ENCODE results near the gene PON2.
"Not testable (repeated sequence)": the region's sequence is repeated elsewhere in the genome, so short reads cannot be mapped to it uniquely, and the experiment has no call there.

Gene PON2

DNA sequence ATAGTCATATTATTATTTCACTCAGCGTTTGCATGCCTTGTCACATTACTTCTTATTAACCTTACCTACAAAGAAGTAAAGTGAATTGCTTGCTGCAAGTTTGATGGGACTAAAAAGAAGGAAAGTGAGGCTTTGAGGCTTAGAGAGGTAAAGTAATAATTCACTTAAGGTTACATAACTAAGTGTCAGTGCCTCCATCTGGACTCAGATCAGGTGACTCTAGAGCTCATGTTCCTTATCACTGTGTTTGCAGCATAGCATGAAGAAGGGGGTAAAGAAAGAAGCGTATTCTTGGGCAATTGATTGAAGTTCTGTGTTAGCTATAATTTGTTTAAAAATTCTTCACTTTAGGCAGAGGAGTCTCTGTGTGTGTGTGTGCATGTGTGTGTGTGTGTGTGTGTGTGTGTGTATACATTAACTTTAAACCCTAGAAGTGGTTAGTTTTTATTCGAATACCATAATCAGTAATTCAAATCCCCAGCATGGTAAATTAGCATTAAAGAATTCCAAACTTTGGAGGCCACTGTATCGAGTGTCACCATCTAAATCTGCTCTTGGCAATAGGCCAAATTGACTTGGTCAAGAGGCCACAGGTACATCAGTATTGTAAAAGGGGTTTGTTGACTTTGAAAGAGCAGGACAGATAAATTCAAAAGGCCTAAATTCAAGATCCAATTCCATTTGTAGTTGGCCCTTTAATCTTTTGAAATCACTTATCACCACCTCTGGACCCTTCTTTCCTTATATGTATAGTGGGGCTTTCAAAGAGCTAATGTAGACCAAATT, 36.5 kb downstream of the PON2 start:
- no peak for DNase-seq

DNA sequence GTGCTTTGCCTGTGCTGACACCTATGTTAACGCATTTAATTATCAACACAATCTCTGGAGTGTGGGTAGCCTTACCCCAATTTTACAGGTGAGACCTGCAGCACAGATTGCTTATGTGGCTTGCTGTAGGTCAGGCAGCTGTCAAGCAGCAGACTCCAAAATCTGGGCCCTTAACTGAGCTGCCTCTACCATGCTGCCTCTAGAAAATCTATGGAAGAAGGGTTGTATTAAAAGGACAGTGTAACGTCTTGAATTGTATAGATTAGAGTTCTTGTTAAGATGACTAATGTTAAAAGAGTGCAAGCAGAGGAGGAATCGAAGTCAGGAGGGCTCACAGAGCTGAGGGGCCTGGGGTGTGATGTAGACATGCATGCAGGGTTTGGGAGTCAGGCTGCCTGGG, 37.4 kb downstream of the PON2 start:
- no peak for DNase-seq

DNA sequence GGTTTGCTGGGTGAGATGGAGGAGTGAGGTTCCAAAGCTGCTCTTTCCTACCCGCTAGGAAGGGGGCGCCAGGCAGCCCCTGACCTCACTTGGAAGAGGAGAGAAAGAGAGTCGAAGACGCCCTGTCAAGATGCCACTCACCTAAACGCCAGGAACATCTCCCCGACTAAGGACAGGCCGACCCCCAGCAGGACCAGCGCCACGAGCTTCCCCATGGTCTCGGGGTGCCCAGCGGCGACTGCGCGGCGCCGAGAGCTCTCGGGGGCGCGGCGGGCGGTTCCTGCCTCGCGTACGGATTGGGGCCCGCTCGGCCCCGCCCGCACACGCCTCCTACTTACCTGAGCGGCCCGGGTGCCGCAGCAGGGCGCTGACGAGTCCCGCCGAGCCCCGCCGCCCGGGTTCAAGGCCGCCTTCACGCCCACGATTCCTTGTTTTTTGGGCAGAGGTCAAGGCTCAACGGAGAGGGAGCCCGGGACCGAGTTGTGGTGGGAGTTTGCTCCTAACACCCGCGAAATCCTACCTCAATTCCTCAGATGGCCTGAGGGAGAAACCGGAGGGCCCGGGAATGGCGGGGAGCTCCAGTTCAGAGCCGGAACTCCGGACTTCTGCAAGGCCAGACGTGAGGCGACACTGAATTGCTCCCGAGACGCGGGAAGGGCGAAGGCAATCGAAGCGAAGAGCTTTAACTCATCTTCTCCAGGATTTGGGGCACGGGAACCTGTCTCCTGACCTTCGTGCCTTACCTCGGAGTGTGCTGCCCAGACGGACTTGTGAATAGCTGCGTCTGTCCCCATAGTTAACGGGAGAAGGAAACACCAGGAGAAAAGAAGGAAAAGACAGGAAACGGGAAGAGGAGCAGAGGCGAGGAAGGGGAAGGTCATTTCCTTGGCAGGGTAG, 38.4 kb downstream of the PON2 start, which contains the start of gene PON3:
Gene PON3, minus strand, starts transcription at position 240 of the 897 bp plus-strand sequence. Its CDS starts 25 bp downstream, at position 215.
- no peak for DNase-seq

DNA sequence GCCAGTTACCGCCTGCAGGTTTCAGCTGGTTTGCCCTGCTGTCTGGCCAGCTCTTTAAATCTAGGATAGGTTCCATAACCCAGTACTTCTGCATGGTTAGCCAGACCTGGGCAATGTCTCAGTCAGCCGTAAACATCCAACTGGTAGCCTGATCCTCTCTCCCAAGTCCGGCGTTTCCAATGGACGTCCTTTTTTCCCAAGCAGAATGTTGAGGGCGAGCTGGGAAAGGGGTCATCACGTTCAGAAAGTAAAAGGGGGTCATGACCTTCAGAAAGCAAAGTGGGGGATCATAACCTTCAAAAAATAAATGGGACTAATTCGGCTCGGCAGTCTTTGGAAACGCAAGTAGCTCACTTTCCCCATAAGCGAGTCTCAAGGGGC, 39.1 kb downstream of the PON2 start:
- no peak for DNase-seq

DNA sequence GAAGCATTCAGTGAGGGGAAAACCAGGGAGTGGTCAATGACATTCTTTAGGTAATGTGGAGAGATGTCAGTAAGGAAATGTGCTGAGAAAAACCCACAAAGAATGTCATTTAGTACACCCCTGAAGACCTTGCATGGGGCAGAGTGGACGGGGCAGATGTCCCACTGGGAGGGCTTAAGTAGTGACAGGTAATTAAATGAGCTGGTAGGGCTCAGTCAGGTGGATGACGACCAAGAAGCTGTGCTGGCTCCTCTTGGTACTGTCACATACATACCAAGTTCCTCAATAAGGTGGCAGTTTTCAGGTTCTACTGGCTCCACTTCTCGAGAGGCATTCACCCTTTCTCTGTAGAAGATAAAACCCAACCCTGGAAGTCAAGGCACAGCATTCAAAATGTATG, 40.5 kb downstream of the PON2 start:
- DNase-seq, result no peak

- no peak for DNase-seq
Measured at GRCh38 chr7:95391761-95392160, 43.1 kb downstream of the PON2 start.

GRCh38 chr7:95389516-95389915, 45.3 kb downstream of the PON2 start:
- DNase-seq, result no peak

DNA sequence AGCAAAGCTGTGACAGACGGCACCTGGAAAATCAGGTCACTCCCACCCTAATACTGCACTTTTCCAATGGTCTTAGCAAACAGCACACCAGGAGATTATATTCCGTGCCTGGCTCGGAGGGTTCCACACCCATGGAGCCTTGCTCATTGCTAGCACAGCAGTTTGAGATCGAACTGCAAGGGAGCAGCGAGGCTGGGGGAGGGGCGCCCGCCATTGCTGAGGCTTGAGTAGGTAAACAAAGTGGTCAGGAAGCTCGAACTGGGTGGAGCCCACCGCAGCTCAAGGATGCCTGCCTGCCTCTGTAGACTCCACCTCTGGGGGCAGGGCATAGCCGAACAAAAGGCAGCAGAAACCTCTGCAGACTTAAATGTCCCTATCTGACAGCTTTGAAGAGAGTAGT, 55.4 kb downstream of the PON2 start:
- not testable (repeated sequence) for DNase-seq

DNA sequence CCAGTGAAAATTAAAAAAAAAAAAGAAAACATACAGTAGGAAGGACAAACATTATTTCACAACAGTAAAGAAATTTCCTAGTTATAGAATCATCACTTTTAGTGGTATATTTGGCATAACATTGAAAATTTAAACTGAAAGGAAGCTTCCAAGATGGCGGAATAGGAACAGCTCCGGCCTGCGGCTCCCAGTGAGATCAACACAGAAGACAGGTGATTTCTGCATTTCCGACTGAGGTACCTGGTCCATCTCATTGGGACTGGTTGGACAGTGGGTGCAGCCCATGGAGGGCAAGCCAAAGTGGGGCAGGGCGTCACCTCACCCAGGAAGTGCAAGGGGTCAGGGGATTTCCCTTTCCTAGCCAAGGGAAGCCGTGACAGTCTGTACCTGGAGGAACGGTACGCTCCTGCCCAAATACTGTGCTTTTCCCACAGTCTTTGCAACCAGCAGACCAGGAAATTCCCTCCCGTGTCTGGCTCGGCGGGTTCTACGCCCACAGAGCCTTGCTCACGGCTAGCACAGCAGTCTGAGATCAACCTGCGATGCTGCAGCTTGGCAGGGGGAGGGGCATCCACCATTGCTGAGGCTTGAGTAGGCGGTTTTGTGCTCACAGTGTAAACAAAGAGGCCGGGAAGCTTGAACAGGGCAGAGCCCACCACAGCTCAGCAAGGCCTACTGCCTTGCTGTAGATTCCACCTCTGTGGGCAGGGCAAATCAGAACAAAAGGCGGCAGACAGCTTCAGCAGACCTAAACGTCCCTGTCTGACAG, 58.0 kb downstream of the PON2 start:
- DNase-seq, result no peak

GRCh38 chr7:95375591-95376257, 59.1 kb downstream of the PON2 start:
- no peak for DNase-seq

DNA sequence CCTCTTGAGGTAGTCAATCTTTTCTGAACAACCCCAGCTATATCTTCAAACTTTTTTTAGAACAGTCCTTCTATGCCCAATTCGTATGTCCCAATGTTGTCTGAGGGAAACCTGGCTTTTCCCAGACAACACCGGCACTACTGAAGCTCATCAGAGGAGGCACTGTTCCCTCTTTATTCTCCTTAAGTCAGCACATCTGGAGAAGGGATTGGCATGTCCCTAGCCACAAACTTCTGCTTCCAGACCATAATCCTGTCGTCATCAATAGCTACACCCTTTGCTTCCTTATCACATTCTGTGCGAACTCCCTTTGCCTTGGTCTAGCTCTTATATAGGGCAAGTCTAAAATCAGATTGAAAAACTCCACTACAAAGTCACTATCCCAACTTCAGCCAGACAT, 61.5 kb downstream of the PON2 start:
- DNase-seq, result no peak

DNA sequence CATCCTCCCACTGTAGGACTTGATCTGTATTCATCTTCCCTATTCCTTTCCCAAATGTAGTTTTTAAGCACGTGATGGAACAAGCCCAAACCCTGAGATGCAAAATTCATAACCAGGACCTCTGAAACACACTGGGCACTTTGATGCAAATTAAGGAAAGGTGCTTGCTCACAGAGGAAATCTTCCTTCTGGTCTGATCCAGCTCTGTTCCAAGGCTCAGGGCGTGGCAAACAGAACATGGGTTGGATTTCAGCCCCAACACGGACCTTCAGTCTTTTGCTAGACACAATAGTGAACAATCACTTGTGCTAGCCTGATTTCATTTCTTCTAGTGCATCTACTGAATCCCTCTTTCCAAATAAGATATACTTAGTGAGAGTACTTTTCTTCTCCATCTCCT, 66.6 kb downstream of the PON2 start:
- no peak for DNase-seq

DNA sequence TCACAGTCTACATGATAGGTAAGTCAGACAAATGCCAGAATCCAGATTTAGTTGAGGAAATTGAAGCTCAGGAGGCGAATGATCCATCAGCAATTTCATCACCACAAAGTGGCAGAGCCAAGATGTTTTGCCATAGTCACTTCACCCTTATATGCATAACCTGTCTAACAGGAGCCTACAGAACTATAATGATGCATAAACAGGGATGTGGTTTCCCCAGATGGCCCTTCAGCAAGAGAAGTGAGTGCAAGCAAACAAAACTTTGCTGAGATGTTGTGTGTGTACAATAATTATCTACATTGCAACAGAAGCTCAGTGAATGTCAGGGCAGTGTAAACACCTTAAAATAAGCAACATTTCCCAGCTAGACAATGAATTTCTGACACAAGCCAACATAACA, 67.2 kb downstream of the PON2 start:
- peak; percentile 14 for DNase-seq

DNA sequence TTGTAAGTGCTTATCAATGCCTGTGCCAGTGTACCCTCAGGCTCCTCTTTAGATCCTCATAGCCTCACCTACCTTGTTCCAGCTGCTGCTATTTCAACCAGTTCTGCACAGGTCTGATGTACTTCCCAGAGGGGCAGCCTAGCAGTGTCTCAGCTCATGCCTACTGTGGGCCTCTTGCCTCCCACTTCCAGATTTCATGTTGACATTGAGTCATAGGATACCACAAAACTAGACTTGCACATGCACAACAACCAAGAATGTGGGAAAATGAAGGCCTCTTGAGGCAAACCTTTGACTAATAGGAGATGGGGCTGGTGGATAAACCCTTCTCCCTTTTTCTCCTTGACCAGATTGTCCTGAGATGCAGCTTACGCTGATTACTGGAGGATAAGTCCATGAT, 69.7 kb downstream of the PON2 start:
- DNase-seq, result no peak

DNA sequence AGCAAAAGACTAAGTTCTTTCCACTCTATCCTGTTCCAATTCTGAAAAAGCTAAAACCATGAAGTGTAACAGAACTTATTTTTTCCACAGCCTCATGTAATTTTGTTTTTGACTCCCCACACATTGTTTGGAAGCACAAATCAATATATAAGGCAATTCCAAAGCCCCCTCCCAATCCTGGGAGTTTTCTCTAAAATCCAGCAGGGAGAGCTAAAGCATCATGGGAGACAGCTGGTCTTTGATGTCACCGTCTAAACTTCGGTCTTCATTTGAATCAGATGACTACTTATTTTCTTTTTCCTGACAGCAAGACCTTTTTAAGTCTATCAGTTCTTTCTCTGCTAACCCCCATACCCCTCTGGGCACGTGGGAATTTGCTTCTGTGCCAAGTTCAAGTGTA, 77.2 kb downstream of the PON2 start:
- DNase-seq, result no peak
